ENCODE results near the gene CFAP141.
"Not testable (repeated sequence)": the region's sequence is repeated elsewhere in the genome, so short reads cannot be mapped to it uniquely, and the experiment has no call there.

Gene CFAP141

DNA sequence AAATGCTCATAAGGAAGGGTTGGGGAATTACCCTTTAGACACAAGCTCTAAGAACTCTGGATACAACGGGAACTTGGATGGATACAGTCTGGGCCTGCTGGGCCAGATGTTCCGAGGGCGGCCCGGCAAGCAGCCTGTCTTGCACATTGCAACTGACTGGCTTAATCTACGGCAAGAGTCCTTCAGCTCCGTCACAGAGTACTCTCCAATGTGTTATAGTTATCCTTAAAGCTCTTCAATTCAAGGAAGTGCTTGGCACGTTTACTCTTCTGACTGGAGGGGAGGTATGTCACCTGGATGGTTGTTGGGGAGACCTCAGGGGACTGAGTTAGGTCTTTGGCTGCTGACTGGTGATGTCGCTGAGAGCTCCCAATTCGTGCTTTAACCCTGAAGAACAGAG lies 1.1 kb upstream of the CFAP141 start:
- DNase-seq = no peak

DNA sequence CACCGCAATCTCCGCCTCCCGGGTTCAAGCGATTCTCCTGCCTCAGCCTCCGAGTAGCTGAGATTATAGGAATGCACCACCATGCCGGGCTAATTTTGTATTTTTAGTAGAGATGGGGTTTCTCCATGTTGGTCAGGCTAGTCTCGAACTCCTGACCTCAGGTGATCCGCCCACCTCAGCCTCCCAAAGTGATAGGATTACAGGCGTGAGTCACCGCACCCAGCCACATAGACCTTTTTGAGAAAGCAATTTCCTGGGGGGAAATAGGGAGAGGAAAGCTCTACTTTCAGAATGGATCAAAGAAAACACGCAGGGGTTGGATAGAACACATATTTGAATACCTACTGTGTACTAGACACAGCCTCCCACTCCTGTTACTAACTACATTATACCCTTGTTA lies 355 bp downstream of the CFAP141 start:
- not testable (repeated sequence) for DNase-seq

DNA sequence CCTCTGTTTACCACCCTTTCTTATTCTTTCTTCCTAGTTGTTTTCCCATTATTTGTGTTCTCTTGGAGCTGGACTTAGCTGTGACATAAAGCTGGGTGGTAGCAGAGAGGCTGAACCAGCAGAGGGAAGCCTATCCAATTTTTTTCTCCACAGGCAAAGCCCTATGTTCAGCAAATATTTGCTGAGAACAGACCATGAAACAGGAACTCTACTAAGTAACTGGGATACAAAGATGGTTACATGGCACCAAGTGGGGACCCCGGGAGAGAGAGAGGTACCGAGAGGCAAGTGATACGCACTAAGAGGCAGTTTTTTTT lies 6.6 kb downstream of the CFAP141 start:
- peak; percentile 14 for DNase-seq

DNA sequence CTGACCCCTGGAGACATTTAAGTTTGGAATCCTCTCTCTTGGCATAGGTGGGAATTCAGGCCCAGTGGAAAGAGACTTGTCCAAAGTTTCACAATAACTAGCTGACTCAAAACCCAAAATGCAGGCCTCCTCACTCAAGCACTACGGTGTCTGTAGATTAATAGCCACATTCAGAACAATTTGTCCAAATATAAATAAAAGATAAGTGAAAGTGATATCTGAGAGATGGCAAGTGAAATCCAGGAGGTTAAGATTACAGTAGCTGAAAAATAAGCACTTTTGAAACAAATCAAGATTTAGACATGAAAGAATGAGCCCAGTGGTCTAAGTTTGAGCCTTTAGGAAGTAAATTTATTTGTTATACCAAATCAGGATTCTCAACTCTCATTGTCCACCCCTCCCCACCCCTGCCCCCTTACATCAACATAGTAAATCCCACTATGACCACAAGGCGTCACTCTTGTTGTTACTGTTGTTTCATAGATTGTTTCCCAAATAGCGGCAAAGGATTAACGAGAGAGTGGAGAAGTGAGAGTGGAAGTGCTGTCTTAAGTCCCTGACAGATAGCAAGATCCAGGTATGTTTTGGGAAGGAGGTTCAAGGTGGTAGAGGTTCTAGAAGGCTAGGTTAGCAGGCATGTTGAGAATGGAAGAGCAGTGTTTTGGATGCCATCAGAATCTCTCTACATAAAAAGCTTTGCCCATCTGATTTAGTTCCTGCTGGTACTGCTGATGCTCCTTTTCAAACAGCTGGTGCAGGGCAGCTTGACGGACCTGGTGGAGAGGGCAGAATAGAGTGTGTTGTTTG lies 7.2 kb downstream of the CFAP141 start:
- peak; percentile 77 for DNase-seq

DNA sequence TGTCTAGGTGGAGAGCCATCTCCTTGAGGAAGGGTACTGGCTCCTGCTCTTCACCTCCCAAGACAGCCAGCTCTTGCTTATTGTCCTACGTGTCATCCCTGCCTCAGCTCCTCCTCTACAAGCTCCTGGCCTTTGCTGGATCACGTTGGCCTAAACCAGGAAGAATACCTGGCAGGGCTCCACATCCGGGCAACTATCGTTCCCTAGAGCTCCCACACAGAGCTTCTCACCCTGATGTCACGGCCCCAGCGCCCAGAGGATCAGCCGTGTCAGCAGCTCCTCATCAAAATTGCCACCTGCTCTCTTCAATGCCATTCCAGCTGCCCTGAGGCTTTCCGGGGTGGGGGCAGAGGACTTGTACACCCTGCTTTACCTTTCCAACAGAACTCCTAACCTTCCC lies 12.3 kb downstream of the CFAP141 start:
- DNase-seq = peak; percentile 31

DNA sequence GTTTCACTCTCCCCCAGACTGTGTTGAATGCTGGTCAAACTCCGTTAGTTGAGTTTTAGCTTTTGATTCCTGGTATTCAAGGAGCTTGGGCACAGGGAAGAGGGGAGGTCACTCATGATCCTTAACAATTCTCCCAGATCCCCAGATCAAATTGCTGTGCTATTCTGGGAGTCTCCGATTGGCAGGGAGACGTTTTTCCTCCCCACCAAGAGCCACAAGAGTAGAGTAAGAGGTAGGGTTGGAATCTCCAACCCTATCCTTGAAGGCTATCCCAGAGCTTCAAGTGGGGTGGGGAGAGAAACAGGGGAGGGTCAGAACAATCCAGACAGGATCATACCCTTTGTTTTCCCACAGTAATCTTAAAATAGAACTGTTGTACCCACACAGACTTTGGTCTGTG lies 13.7 kb downstream of the CFAP141 start:
- no peak for DNase-seq

DNA sequence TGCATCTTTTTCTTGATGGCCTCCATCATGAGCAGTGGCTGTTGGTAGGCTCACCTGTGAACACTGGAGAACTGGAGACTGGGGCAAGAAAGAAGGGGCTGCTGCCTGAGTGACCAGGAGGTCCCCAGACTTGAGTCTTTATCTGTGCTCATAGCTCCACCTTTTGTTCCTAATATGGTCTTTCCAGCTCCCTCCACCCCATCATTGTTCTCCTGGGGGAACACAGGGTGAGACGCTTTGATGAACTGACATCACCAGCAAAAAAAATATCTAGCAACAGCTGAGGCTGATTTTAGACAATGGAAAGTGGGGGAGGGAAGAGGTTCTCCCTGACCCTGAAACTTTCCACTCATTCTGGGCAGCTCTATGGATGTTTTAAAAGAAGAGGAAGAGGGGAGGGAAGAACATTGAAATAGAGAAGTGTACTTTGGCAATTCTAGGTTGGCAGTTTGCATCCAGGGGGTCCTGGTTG lies 14.1 kb downstream of the CFAP141 start, which contains the start of gene TPM3:
TPM3 (minus strand) TSS at position 111 of the 472 bp plus-strand sequence; CDS start at position 29, 82 bp downstream.
- DNase-seq = peak; percentile 55

DNA sequence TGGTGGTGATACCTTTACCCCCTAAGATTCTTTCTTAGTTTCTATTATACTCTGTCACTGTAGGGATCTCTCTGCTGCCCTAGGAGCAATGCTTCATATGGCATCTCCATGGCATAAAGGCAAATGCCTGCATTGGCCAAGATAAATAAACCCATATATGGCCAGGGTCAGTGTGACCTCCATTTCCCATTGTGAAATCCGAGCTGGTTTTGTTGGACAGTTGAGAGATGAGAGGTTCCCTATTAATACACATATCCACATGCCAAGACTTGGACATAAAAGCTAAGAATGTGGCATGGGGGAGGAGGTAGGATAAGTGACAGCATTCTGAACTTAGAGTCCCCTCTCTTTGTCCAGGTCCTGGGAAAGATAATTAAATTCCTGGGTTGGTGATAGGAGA lies 15.6 kb downstream of the CFAP141 start:
- DNase-seq = peak; percentile 14

DNA sequence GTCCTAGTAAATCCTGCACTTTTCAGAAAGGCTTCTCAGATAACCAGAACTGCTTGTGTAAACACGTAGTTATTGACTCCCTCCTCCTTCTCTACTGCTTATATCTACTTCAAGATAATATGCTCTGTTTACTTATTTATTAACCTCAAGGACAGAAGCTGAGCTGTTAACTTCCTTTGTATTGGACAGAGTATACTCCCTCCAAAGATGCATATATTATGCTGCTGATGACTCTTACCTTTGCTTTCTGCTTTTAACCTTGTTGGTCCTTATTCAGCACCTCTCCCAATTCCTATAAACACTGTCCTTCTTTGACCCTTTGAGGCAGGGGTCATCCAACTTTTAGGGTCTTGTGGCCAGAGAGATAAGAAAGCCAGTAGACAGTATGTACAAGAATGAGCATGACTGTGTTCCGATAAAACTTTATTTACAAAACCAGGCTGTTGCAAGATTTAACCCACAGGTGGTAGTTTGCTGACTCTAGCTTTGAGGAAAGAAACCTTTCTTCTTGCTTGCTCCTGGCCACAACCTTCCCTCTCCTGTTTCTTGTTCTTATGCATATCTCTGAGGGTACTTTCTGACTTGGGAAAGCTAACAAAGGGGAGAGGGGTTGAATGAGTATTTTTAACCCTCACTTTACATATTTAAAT lies 19.2 kb downstream of the CFAP141 start:
- DNase-seq = peak; percentile 59

DNA sequence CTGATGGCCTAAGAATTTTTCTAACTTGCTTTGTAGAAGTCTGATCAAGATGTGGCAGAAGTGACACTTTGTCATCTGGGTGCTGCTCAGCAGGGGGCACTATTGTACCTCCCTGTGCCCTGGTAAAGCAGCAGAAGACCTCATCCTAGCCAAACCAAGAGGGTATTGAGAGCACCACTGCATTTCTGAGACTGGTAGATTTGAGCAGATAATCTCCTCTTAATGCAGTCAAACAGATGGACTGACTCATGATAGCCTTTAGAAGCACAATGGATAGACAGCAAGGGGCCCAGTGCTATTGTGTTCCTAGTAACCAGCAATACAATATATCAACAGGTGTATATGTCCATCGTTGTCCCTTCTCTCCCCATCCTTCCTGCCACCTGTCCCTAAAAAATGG lies 20.0 kb downstream of the CFAP141 start:
- DNase-seq = peak; percentile 91

DNA sequence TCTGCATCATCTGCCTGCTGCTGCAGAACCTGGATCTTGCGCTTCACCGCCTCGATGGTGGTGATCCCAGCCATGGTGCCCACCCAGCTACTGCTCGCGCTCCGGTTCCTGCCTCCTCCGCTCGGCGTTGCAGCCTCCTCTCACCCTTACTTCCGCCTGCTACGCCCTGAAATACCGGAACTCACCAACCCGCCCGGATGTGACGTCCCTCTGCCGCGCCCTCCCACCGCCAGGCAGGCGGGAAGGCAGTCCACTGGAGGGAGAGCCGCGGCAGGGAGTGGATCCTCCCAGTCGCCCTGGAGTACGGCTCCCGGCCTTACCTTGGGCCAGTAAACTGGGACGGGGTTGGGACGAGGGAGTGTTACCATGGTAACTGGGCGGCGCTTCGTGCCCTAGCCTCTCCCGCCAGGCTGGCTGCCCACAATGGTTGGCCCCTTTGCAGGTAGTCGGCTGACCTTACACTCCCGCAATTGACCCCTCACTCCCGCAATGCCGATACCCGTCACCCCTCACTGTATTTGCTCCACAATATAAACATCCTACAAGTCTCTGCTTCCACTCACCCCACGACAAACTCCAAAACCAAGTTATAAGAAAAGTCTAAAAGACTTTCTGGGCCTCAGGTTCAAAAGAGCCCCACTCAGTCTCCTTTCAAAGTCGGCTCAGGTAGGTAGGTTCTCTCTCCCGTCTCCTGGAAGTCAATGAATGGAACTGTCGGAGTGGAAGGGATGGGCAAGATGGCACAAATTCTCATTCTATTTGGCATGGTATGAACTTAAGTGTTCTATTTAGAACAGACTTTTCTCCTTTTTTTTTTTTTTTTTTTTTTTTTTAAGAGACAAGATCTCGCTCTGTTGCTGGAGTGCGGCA lies 22.9 kb downstream of the CFAP141 start:
- DNase-seq = peak; percentile 99

DNA sequence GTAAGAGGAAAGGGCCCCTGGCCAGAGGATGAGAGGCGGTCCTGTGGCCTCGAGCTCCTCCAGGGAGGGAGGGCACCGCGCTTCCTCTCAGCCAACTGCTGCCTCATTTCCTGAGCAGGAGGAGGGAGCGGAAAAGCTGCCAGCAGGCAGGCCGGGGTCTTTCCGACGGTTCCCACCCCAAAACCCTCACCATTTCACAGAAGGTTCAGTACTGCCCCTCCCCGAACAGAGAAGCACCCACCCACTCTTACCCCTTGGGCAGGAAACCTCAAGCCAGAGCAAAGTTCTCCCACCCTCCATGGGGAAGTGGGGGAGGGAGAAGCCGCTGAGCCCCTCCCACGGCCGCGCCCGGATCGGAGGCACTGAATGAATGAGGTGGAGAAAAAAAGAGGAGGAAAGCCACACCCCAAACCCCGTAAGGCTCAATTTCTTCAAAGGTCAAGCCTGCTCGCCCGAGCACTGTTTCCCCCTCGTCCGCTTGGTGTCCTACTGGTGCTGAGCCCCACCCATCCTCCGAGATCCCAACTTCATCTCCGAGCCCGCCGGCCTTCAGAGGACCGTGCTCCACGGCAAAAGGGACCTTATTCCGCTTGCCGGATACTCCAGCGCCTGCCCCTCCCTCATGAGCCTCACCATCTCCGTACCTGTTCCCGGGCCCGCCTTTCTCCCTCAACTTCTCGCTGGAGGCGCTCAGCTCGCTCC lies 23.6 kb downstream of the CFAP141 start:
- peak; percentile 76 for DNase-seq

DNA sequence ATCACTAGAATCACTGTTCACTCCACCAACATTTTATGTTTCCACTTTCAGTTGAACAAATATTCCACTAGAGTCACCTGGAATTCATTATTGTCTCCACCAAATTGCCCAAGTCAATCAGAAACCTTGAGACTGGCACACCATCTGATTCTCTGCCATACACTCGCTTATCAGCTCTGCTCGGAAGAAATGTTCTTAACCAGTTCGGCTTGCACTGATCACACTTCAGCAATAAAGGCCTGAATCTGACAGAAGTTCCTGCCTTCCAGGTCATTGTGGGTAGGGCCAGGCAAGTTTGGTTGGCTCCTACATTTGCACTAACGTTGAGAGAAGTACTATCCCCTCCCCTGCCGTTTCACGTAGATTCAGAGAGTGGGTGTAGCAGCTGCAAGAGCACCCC lies 24.2 kb downstream of the CFAP141 start:
- DNase-seq = no peak

DNA sequence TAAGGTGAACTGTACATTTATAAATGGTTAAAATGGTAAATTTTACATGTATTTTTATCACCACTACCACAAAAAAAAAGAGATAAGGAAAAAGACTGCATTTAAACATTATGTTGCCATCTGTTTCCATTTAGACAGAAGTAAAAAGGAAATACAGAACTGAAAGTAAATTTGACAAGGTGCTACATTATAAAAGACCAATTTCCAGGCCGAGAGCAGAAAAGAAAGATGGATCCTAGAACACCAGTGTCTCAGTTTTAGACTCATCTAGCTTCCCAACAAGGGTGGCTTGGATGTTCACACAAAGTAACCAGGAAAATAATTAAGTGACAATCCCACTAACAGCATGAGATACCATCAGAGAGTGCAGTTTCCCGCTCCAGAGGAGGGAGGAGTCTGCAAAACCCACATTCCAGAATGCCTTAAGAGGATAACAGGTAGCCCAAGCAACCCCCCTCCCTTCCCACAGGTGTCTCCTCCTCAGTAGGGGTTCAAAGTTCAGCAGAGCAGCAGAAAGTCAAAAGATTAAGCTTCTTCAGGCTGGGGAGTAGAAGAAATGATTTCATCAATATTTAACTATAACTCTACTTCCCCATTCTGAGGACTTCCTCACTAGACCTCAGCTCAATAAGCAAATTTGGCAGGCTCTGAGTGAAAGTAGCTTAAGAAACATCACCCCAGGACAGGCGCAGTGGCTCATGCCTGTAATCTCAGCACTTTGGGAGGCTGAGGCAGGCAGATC lies 26.0 kb downstream of the CFAP141 start:
- no peak for DNase-seq

DNA sequence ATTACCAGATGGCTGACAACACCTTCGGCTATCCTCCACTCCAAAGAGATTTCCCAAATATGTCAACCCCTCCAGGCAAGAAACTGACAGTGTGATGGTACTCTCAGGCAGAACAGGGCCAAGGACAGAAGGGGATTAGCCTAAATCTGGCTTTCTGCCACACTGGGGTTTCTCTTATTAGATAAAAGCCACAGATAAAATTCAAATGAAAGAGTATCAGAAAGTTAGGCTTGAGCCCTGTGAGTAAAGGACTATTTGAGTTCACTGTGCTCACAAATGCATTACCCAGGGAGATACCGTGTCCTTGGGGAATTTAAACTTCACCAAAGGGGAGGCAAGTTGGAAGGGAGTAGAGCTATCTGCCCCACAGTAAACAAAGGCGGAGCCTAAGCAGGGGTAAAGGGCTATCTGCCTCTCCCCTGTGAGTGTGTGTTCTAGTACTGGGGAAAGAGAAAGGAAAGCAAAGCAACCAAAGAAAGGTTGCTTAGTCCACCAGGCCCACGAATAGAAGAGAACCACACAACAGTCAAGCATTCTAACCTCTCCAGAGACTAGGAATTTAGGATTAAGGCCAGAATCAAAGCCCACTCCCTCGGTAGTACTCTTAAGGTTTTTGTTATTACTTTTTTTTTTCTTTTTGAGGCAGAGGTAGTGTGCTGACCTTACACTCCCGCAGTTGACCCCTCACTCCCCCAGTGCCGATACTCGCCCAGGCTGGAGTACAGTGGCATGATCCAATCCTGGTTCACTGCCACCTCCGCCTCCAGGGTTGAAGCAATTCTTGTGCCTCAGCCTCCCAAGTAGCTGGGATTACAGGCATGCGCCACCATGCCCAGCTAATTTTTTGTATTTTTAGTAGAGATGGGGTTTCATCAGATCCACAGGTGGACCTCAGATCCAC lies 27.0 kb downstream of the CFAP141 start:
- no peak for DNase-seq

DNA sequence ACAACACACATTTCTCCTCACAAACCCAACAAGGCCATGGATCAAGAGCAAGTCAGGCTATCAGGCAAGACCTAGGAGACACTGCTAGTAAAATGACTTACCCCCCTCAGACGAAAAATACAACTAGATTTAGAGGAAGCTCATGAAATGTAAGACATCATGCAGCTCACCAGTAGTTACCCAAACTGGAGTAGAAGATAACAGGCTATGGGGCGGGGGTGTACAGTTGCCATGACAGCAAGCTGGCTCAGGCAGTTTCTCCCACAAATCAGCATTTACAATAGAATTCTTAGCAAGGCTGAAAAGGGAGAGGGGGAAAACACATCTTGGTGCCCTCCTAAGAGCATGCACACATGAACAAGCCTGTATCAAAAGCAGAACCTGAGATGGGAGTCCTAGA lies 28.1 kb downstream of the CFAP141 start:
- no peak for DNase-seq

DNA sequence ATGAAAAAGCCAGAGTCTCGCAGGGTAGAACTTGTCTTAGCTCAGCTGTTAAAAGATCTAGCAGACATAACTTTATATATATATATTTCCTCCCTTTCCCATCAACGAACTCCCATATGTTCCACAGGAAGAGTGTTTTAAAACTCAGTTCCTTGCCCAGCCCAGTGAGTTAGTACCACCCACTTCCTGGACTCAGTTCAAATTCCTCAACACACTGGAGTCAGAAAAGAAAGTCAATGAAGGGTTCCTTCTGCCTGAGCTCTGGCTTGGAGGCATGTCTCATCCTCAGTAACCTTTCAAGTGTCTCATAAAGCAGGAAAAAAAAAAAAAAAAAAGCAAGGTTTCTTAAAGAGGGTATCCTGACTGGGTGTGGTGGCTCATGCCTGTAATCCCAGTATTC lies 29.8 kb downstream of the CFAP141 start:
- DNase-seq = no peak

DNA sequence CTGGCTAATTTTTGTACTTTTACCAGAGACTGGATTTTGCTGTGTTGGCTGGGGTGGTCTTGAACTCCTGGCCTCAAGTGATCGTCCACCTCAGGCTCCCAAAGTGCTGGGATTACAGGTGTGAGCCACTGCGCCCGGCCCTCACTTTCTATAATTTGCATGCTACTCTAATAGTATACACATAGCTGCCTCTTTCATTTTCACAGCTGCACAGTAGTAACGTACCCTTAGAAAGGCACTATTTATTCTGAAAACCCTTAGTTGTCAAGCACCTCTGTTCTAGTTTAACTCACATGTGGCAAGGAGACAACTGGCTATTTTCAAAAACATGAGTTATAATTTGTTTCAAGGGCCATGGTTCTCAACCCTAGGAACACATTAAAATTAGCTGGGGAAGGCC lies 31.5 kb downstream of the CFAP141 start:
- DNase-seq = no peak

DNA sequence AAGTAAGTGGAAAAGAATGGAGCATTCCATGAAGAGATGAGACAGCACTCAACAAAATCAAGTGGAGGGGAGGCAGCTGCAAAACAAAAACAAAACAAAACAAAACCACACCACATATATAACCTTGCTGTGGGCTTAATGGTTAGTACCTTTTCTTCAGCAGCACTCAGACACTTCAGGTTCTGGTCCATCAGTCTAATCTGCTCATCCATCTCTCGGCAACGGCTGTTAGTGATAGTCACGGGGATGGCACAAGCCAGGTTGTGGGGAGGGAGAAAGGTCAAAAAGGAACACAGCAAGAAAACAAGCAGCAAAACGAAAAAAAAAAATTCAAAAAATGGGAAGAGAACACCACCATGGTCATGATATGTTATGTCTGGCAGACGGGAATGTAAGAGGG lies 34.3 kb downstream of the CFAP141 start:
- no peak for DNase-seq

DNA sequence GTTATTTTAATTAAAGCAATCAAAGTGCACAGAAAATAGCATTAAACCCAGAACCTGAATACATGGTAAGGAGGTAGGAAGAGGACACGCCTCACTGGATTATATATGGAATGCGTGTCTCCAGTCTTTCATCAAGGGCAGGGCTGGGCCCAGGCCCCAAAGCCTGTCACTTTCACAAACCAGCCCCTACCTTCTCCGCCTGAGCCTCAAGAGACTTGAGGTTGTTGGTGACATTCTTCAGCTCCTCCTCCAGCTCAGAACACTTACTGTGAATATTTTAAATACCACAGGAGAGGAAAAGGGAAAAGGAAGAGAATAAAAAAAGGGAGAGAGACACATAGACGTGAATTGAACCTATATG lies 34.9 kb downstream of the CFAP141 start:
- no peak for DNase-seq

DNA sequence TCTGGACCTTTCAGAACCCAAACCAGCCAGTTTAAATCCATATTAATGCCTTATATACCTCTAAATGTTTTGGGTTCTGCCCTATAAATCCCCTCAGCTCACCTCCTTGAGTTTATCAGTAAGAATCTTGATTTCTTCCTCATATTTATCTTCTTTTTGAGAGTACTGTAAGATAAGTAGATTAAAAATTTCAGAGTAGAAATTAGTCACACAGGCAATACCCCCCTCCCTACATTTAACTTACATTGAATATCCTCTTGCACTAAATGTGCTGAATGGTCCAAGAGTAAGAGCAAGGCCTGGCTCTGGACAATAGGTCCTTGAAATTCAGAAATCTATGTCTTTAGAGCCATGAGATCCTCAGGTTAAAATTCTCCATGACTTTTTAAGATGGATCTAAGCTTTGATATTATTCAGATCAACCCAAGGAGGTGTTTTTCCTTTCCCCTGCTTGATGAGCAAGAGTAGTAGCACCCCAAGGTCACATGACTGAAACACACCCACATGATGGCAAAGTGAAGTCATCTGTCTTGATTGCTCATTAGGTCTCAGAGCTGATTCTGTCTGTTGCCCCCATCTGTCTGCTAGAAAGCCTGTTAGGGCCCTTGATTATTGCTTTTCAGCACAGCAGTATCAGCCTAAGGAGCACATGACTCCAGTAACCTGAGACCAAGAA lies 35.4 kb downstream of the CFAP141 start:
- DNase-seq = no peak
